Measurements from ENCODE around the gene CEACAM16. TPM values are rescaled to one million over a fixed set of nuclear protein-coding genes. Genes with fewer than 3 reads are reported as not detected.
A peak's percentile ranks its signal among the peaks of the same experiment; 100 is the strongest.

Gene CEACAM16
- total and polyA plus RNA-seq, 8 donors = 0.16 to 1.0 (median 0.37) TPM; not detected in 3

GRCh38 chr19:44722131-44723121, 23.5 kb downstream of the CEACAM16 start:
- no peaks in the 10 kb centered on the region for H3K9me3 ChIP-seq
- no peak for ATAC-seq
- FAIRE-seq = no peak
- TF ChIP-seq CTCF (IDR thresholded peaks at IDR 0.05) = no peak
- H3K27ac ChIP-seq = peak overlapping the region in 1 of 4 donors; percentile 3
- peak in 1 of 6 donors; percentile 58 for DNase-seq
- H3K4me3 ChIP-seq = no peak overlapping the region
- peaks cover 21 to 32% (median 23%) of the 10 kb centered on the region in 3 donors for H3K4me1 ChIP-seq
- intact Hi-C loops (cut with DNase I) = loop anchor here in 2 of 3 donors (2.0 to 5.0 kb wide), 2 partner anchors 45 to 50 kb away; no protein-coding TSS in a partner anchor
- 71 to 74% methylated on average over 21 of the region's 21 CpGs for WGBS, 2 donors
- no peaks in the 10 kb centered on the region for H3K27me3 ChIP-seq
- H3K36me3 ChIP-seq = no peaks in the 10 kb centered on the region

GRCh38 chr19:44723299-44723951, 24.5 kb downstream of the CEACAM16 start:
- Histone ChIP-seq H3K27me3 (no peaks in the 10 kb centered on the region), H3K4me1 (peaks cover 15 to 26% (median 18%) of the 10 kb centered on the region in 3 donors), H3K27ac (peak overlapping the region in 1 of 4 donors; percentile 71), H3K9me3 (no peaks in the 10 kb centered on the region), H3K36me3 (no peaks in the 10 kb centered on the region), H3K4me3 (peak overlapping the region in 1 of 4 donors; percentile 30)
- no peak for DNase-seq
- FAIRE-seq = no peak
- intact Hi-C loops (cut with DNase I) = loop anchor here in 2 of 3 donors (2.0 to 5.0 kb wide), 2 partner anchors 44 to 49 kb away; no protein-coding TSS in a partner anchor
- ATAC-seq = peak in 3 of 4 donors; percentile 0 to 3 (median 2)
- 51 to 54% methylated on average over 10 of the region's 10 CpGs for WGBS, 2 donors
- no peak for TF ChIP-seq CTCF (IDR thresholded peaks at IDR 0.05)

- Histone ChIP-seq H3K4me3 (peak overlapping the region in 1 of 4 donors; percentile 30), H3K27ac (peak overlapping the region in 2 of 4 donors; percentile 71 to 78), H3K4me1 (peaks cover 14 to 24% (median 17%) of the 10 kb centered on the region in 3 donors), H3K36me3 (no peaks in the 10 kb centered on the region), H3K27me3 (no peaks in the 10 kb centered on the region), H3K9me3 (no peaks in the 10 kb centered on the region)
- WGBS, 2 donors = 9 to 13% methylated on average over 7 of the region's 7 CpGs
- intact Hi-C loops (cut with DNase I) = loop anchor here in 2 of 3 donors (2.0 to 5.0 kb wide), 2 partner anchors 43 to 49 kb away; no protein-coding TSS in a partner anchor
- peak; percentile 91 to 97 (median 95) for TF ChIP-seq CTCF (IDR thresholded peaks at IDR 0.05)
- ATAC-seq (peak; percentile 75 to 89 (median 81)), FAIRE-seq (no peak), DNase-seq (peak; percentile 74 to 92 (median 85))
Observed at GRCh38 chr19:44723952-44724319, 25.0 kb downstream of the CEACAM16 start.

GRCh38 chr19:44725251-44725650, 26.3 kb downstream of the CEACAM16 start:
- TF ChIP-seq CTCF (IDR thresholded peaks at IDR 0.05) = no peak
- peak overlapping the region in 1 of 4 donors; percentile 30 for H3K4me3 ChIP-seq
- no peaks in the 10 kb centered on the region for H3K36me3 ChIP-seq
- ATAC-seq (peak; percentile 79 to 90 (median 87)), FAIRE-seq (no peak), DNase-seq (peak; percentile 75 to 92 (median 90))
- 1 to 7% methylated on average over 18 of the region's 18 CpGs for WGBS, 2 donors
- H3K4me1 ChIP-seq = peaks cover 8 to 18% (median 11%) of the 10 kb centered on the region in 3 donors
- H3K27ac ChIP-seq = peak overlapping the region in 3 of 4 donors; percentile 6 to 78 (median 71)
- intact Hi-C loops (cut with DNase I) = no loop called here
- no peaks in the 10 kb centered on the region for H3K27me3 ChIP-seq
- H3K9me3 ChIP-seq = no peaks in the 10 kb centered on the region
